WI38 (cell line): ENCODE data around the gene FEN1.

Source experiments
- H3K4me3 ChIP-seq: 2 replicates; pipeline ENCODE4 v1.5.1; 2011; ENCODE audit warnings: low read depth, mild to moderate bottlenecking, control low read depth, low read length
- TF ChIP-seq, protein P1 (sequence below): IDR thresholded peaks from 2 replicates; pipeline ENCODE4 v1.5.1; 2012; ENCODE audit warnings: low read depth, mild to moderate bottlenecking, control low read depth, low read length

FEN1 gene, protein sequence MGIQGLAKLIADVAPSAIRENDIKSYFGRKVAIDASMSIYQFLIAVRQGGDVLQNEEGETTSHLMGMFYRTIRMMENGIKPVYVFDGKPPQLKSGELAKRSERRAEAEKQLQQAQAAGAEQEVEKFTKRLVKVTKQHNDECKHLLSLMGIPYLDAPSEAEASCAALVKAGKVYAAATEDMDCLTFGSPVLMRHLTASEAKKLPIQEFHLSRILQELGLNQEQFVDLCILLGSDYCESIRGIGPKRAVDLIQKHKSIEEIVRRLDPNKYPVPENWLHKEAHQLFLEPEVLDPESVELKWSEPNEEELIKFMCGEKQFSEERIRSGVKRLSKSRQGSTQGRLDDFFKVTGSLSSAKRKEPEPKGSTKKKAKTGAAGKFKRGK

DNA sequence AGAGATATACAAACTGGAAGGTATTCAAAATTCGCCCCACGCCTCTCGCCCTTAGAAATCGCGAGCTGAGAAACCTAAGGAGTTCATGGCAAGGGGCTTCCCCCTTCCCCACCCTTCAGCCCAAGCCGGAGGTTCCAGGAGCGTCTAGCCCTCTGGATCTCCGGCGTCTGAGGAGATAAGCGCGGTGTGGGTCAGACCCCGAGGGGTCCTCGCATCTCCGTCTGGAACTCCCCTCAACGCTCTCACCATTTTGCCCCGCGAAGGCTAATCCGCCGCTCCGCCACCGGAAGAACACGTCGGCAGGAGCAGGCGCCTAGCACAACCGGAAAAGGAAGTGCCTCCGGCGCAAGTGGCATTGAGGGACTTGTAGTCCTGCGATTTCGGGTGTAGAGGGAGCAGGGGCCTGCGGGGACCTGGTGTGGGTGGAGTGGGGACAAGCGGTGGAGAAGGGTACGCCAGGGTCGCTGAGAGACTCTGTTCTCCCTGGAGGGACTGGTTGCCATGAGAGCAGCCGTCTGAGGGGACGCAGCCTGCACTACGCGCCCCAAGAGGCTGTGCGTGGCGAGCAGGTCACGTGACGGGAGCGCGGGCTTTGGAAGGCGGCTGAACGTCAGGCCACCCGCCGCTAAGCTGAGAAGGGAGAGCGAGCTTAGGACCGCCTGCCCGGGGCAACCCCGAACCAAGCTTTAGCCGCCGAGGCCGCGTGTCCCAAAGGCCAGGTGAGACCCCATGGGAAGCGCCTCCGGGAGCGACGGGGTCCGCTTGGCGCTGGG is at the start of gene FEN1, which contains the start of gene TMEM258:
Gene FEN1, plus strand, starts transcription at position 602 of the 773 bp plus-strand sequence. CDS start 2,451 bp downstream, outside the sequence.
Gene TMEM258, minus strand, starts transcription at position 290 of the 773 bp plus-strand sequence. Its CDS starts 41 bp downstream, at position 249.
- H3K4me3 ChIP-seq: peak within 1 kb of the TSS; percentile 94
- TF ChIP-seq, protein P1, sequence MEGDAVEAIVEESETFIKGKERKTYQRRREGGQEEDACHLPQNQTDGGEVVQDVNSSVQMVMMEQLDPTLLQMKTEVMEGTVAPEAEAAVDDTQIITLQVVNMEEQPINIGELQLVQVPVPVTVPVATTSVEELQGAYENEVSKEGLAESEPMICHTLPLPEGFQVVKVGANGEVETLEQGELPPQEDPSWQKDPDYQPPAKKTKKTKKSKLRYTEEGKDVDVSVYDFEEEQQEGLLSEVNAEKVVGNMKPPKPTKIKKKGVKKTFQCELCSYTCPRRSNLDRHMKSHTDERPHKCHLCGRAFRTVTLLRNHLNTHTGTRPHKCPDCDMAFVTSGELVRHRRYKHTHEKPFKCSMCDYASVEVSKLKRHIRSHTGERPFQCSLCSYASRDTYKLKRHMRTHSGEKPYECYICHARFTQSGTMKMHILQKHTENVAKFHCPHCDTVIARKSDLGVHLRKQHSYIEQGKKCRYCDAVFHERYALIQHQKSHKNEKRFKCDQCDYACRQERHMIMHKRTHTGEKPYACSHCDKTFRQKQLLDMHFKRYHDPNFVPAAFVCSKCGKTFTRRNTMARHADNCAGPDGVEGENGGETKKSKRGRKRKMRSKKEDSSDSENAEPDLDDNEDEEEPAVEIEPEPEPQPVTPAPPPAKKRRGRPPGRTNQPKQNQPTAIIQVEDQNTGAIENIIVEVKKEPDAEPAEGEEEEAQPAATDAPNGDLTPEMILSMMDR: no peak

DNA sequence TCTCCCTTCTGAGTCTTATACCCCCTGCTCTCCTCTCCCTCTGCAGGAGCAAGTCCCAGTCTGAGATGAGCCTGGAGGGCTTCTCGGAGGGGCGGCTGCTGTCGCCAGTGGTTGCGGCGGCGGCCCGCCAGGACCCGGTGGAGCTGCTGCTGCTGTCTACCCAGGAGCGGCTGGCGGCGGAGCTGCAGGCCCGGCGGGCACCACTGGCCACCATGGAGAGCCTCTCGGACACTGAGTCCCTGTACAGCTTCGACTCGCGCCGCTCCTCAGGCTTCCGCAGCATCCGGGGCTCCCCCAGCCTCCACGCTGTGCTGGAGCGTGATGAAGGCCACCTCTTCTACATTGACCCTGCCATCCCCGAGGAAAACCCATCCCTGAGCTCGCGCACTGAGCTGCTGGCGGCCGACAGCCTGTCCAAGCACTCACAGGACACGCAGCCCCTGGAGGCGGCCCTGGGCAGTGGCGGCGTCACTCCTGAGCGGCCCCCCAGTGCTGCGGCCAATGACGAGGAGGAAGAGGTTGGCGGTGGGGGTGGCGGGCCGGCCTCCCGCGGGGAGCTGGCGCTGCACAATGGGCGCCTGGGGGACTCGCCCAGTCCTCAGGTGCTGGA is 49.1 kb upstream of the FEN1 start:
- TF ChIP-seq, protein P1: no peak
- H3K4me3 ChIP-seq: no peak overlapping the region

DNA sequence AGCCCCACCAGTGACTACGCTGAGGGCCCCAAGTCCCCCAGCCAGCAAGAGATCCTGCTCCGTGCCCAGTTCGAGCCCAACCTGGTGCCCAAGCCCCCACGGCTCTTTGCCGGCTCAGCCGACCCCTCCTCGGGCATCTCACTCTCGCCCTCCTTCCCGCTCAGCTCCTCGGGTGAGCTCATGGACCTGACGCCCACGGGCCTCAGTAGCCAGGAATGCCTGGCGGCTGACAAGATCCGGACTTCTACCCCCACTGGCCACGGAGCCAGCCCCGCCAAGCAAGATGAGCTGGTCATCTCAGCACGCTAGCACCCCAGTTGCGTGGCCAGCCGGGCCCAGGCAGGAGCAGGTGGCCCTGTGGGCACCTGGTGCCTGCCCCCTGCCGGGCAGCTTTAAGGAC is 48.5 kb upstream of the FEN1 start:
- H3K4me3 ChIP-seq: no peak overlapping the region
- TF ChIP-seq, protein P1: no peak

DNA sequence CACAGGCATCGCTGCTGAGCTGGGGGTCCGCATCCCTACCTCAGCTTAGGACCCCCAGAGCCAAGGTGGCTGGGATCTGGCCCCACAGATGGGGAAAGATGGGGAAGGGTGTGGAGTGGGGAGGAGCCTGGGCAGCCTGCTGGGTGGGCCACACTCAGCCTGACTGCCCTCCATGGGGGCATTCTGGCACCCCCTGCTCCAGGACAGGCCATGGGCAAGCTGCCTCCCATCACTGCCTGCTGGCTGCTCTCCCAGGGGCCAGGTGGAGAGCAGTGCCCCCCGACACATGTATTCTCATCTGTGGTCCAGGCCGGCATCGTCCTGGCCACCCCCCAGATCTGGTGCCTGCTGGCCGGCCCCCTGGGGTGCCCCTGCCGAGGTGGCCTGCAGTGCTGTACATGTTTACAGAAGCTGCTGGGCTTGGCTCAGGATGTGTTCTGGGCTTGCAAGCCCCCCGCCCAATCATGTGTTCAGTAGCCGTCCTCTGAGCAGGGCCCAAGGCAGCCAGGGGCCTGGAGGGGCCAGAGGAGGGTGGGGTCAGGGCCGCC is 48.0 kb upstream of the FEN1 start:
- H3K4me3 ChIP-seq: no peak overlapping the region

DNA sequence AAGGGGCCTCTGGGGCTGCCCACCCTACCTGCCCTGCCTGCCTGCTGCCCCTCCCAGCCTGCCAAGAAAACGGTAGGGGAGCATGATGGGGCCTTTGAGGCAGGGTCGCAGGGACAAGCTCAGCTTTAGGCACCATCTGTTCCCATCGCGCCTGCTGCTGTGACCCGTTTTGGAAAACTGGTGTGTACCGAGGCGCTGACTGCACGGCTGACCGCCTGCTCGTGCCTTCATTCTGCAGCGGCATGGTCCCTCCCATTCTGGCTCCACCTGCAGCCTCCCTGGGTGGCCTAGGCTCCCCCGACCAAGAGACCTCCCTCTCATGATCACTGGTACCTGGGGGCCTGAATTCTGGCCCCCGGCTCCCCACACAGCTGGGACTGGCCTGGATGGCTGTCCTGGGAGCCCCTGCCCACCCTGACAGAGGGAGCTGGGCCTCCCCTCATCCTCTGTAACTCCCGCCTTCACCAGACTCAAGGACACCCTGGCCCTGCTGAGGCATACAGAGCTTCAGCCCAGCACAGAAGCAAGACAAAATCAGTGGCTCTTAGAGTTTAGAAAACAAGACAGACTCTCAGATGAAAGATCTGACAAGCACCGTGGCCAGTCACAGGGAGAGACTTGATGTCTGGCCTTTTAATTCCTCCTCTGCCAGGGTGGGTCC is 46.8 kb upstream of the FEN1 start:
- H3K4me3 ChIP-seq: no peak overlapping the region
- TF ChIP-seq, protein P1: no peak

More for the DNA sequence above, 48.0 kb upstream of the FEN1 start:
- TF ChIP-seq, protein P1: no peak

DNA sequence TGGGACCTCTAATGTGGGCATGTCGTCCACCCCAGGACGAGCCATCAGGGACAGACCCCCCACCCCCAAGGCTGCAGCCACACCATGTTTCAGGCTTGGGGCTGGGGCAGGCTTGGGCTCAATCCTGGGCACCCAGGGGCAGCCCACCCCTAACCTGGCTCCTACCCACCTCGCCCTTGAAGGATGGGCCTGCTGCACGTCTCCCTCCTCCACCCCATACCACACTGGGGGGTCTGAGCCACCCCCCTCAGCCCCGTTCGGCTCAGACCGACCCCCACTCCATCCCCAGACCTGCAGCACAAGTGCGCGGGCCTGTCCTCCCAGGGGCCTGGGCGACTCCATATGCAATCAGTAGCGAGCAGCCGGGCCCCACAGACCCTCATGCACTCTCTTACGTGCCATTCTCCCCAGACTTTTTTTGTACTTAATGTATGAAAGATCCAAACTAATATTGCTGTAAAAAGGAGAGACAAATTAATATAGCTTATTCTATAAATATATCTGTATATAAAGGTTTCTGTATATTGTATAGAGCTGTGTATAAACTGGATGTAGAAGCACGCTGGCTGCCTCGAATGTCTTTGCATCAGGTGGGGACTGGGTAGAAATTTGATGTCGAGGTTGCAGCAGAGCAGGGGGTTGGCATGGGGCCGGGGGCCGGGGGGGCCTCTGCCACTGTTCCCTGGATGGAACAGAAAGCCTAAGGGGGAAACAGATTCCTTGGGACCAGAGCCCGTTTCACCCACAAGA is 46.1 kb upstream of the FEN1 start:
- TF ChIP-seq, protein P1: no peak
- H3K4me3 ChIP-seq: no peak overlapping the region
